Right lobe of liver (tissue), 6 donors: ENCODE data around the gene SPESP1. TPM values are rescaled to one million over a fixed set of nuclear protein-coding genes. Genes with fewer than 3 reads are reported as not detected.

ENCODE experiments used
- ATAC-seq, 4 donors: fragments of 200-7000 bp; cut with Tn5 transposase; one replicate each; pipeline ENCODE4 v1.9.1; 2020; ENCODE audit warnings: mild to moderate bottlenecking in 4 of 4, moderate library complexity in 4 of 4
- DNase-seq, 3 donors: peaks; one replicate each; pipeline ENCODE4 v3.0.0-alpha.2; 2020
- H3K27ac ChIP-seq, 3 donors: fragments of 200-600 bp; one replicate each; pipeline ENCODE4 v1.8.0; 2022
- H3K27me3 ChIP-seq, 2 donors: fragments of 200-600 bp; one replicate each; pipeline ENCODE4 v1.8.0; 2022
- H3K36me3 ChIP-seq, 4 donors: fragments of 200-600 bp; sonication (generic) in 1 of 4; one replicate each; pipeline versions ENCODE4 v1.5.1 to v1.8.0; 2017 to 2022; ENCODE audit warnings: control low read depth in 1 of 4
- H3K4me1 ChIP-seq, 4 donors: fragments of 200-600 bp; sonication (generic) in 1 of 4; one replicate each; pipeline versions ENCODE4 v1.5.1 to v1.8.0; 2017 to 2022; ENCODE audit warnings: control low read depth in 1 of 4
- H3K4me3 ChIP-seq, 3 donors: fragments of 200-600 bp; one replicate each; pipeline ENCODE4 v1.8.0; 2022
- H3K9me3 ChIP-seq, 4 donors: fragments of 200-600 bp; sonication (generic) in 1 of 4; one replicate each; pipeline versions ENCODE4 v1.5.1 to v1.8.0; 2017 to 2022; ENCODE audit warnings: control low read depth in 1 of 4
- CTCF ChIP-seq, 4 donors: fragments of 200-600 bp in 3 of 4; fragments of 450-650 bp in 1 of 4; IDR thresholded peaks; one replicate each; pipeline versions ENCODE4 v1.5.1 to v1.8.0; 2016 to 2022; ENCODE audit warnings: antibody characterized with exemption in 4 of 4, mild to moderate bottlenecking in 2 of 4
- POLR2A ChIP-seq: fragments of 450-650 bp; IDR thresholded peaks from one replicate; pipeline ENCODE4 v1.6.1; 2017; ENCODE audit warnings: antibody characterized with exemption, mild to moderate bottlenecking
- WGBS: methylation state at CpG from one replicate; pipeline ENCODE4 v1.1.6; 2018; ENCODE audit warnings: low coverage, low lambda C conversion rate; ENCODE audit not compliant: insufficient coverage; ENCODE audit errors: missing lambda C conversion rate; 5-methylcytosine and 5-hydroxymethylcytosine counted together
- intact Hi-C, 2 donors: fragments of 100-400 bp; cut with DNase I; formaldehyde crosslinking; loops; one replicate each; pipeline versions ENCODE4 v1.11.2 to v1.14.1; 2022
- total RNA-seq, 6 experiments: library from RNA; depleted of rRNA in 2 of 6; stranded (reverse); fragments of >200 nt in 2 of 6; fragmentation: NEBNext Ultra II Directional in 3 of 6; extraction: Animal tissue kit (Norgen Biotek cat#: 25700) in 3 of 6; gene quantifications; one replicate each; pipeline versions ENCODE4 v1.1.0 to v1.2.4, GENCODE V29; 2016 to 2023
- donor health status: DM: no; HTN: yes; CAD: no.
- donor health status: DM: no; HTN: no; CAD: no.
- donor health status: DM: no; HTN: no; CAD: no.
- donor health status: DM: no; HTN: yes; CAD: no.
- donor health status: DM: no; HTN: yes; CAD: no.

The SPESP1 gene
- total RNA-seq, 6 experiments from 2014 or later, result 0.26 to 2.8 (median 1.4) TPM

- intact Hi-C loops, result no loop called here
- H3K4me1 ChIP-seq, result no peaks in the 10 kb centered on the region
- H3K9me3 ChIP-seq, result no peaks in the 10 kb centered on the region
- WGBS, result 80% methylated on average over 8 of the region's 9 CpGs
- DNase-seq (no peak), ATAC-seq (no peak)
- no peaks in the 10 kb centered on the region for H3K36me3 ChIP-seq
- TF ChIP-seq POLR2A, result no peak
- no peak for TF ChIP-seq CTCF (IDR thresholded peaks at IDR 0.05)
- no peak overlapping the region for H3K27ac ChIP-seq
- H3K27me3 ChIP-seq, result no peaks in the 10 kb centered on the region
- no peak overlapping the region for H3K4me3 ChIP-seq
These were observed 64.8 kb downstream of the SPESP1 start for GRCh38 chr15:68994981-68995761.

Other genes starting within 250 kb of the SPESP1 start
- gene ANP32A, start 109.6 kb upstream of the SPESP1 start, total RNA-seq, result 10 to 100 TPM; 39.9 to 66.6 (median 49.0) TPM
- under 1 TPM in 3 of 6 experiments, not detected in 3; 0.06 to 0.15 (median 0.11) TPM for gene NOX5, start 84.2 kb downstream of the SPESP1 start, total RNA-seq
- gene GLCE, start 230.1 kb downstream of the SPESP1 start, total RNA-seq, result 10 to 100 TPM in 5 of 6 experiments, 1 to 10 TPM in 1; 8.1 to 23.5 (median 15.4) TPM